GM12892 (cell line): ENCODE measurements around the gene MMP21.

ENCODE experiments used
- POLR2A ChIP-seq: IDR thresholded peaks from 2 replicates; pipeline ENCODE4 v1.6.1; 2011; ENCODE audit warnings: low read depth, low read length, control low read depth
- POLR2AphosphoS5 ChIP-seq: IDR thresholded peaks from 2 replicates; pipeline ENCODE4 v1.6.1; 2011; ENCODE audit warnings: low read depth, low read length, control low read depth
- TAF1 ChIP-seq: IDR thresholded peaks from 2 replicates; pipeline ENCODE4 v1.6.1; 2011; ENCODE audit warnings: low read depth, mild to moderate bottlenecking, control low read depth, low read length, borderline replicate concordance

GRCh38 chr10:125808047-125808446, 32.4 kb upstream of the MMP21 start:
- TF ChIP-seq POLR2A (no peak), TAF1 (no peak), POLR2AphosphoS5 (no peak)
